HepG2 (cell line): ENCODE measurements around the gene KDM5A. TPM values are rescaled to one million over a fixed set of nuclear protein-coding genes. Genes with fewer than 3 reads are reported as not detected.

Source experiments
- ATAC-seq: fragments of 200-7000 bp; cut with Tn5 transposase; 3 replicates; pipeline ENCODE4 v1.9.1; 2020; ENCODE audit warnings: mild to moderate bottlenecking, moderate library complexity
- BruUV-seq: library from RNA; stranded (reverse); fragments of 400-500 nt; replicated peaks from 2 replicates; lab custom pipeline; 2021; lab: Mats Ljungman, UMichigan
- CTCF ChIA-PET: fragments of 300-600 bp; formaldehyde crosslinking; extraction: SDS; loops from one replicate; lab custom pipeline; 2021; ENCODE audit warnings: low total read pairs, inconsistent platforms, low intra/inter-chr PET ratio; lab: Yijun Ruan, JAX
- POLR2A ChIA-PET: fragments of 350-600 bp; sonication (Branson Sonifier 250); formaldehyde crosslinking; loops from one replicate; lab custom pipeline; 2020; ENCODE audit warnings: antibody characterized with exemption, inconsistent platforms; lab: Yijun Ruan, JAX
- DNase-seq: peaks from one replicate; pipeline ENCODE4 v3.0.0-alpha.2; 2015; ENCODE audit warnings: low spot score
- FAIRE-seq: peaks from 3 replicates; lab custom pipeline; 2011; peaks lifted over from hg19 to GRCh38; lab: Jason Lieb, UNC
- H2AFZ ChIP-seq: one replicate; pipeline ENCODE4 v1.6.1; 2011; ENCODE audit warnings: low read length, inconsistent platforms
- H3K27ac ChIP-seq: fragments of 300-600 bp; 3 replicates; pipeline ENCODE4 v1.8.0; 2011; ENCODE audit warnings: mixed run types, mild to moderate bottlenecking, mixed read lengths, low read length, inconsistent platforms; ENCODE audit not compliant: insufficient read depth; ENCODE audit errors: extremely low read length
- H3K27me3 ChIP-seq, 2 experiments: fragments of 200-600 bp in 1 of 2; 2 replicates in 1 of 2; 3 replicates in 1 of 2; pipeline versions ENCODE4 v1.6.0 to v1.8.0; 2011; ENCODE audit warnings: low read length in 2 of 2, mild to moderate bottlenecking in 2 of 2, moderate library complexity in 2 of 2, inconsistent platforms in 1 of 2; ENCODE audit not compliant: insufficient read depth in 2 of 2, control insufficient read depth in 1 of 2
- H3K36me3 ChIP-seq, 2 experiments: fragments of 200-600 bp in 1 of 2; replicated peaks in 1 of 2; 2 replicates in 1 of 2; 3 replicates in 1 of 2; pipeline versions ENCODE4 v1.5.1 to v1.8.0; 2011; ENCODE audit warnings: low read length in 2 of 2, inconsistent platforms in 1 of 2; ENCODE audit not compliant: insufficient read depth in 2 of 2, control insufficient read depth in 1 of 2
- H3K4me1 ChIP-seq: 2 replicates; pipeline ENCODE4 v1.5.1; 2012; ENCODE audit warnings: low read length, inconsistent platforms; ENCODE audit not compliant: insufficient read depth
- H3K4me2 ChIP-seq: 2 replicates; pipeline ENCODE4 v1.6.0; 2011; ENCODE audit warnings: low read depth, low read length, inconsistent platforms
- H3K4me3 ChIP-seq, 3 experiments: fragments of 200-600 bp in 1 of 3; sonication (generic), shearing (Covaris generic) in 1 of 3; replicated peaks in 1 of 3; 2 replicates each; pipeline ENCODE4 v1.5.1; 2011 to 2016; ENCODE audit warnings: low read length in 3 of 3, inconsistent platforms in 2 of 3, low read depth in 2 of 3, mild to moderate bottlenecking in 2 of 3, control low read depth in 1 of 3, mixed read lengths in 1 of 3; ENCODE audit not compliant: insufficient read depth in 1 of 3
- H3K79me2 ChIP-seq: one replicate; pipeline ENCODE4 v1.6.1; 2011; ENCODE audit warnings: low read length, inconsistent platforms; ENCODE audit not compliant: insufficient read depth
- H3K9ac ChIP-seq: 2 replicates; pipeline ENCODE4 v1.6.0; 2011; ENCODE audit warnings: mild to moderate bottlenecking, low read depth, low read length, inconsistent platforms; ENCODE audit not compliant: insufficient read depth
- H3K9me3 ChIP-seq: 2 replicates; pipeline ENCODE4 v1.5.1; 2012; ENCODE audit warnings: mild to moderate bottlenecking, low read length
- H4K20me1 ChIP-seq: 2 replicates; pipeline ENCODE4 v1.6.0; 2011; ENCODE audit warnings: inconsistent platforms, mild to moderate bottlenecking, low read length, moderate library complexity; ENCODE audit not compliant: insufficient read depth
- CC2D1A ChIP-seq: sonication (generic); formaldehyde crosslinking; IDR thresholded peaks from 2 replicates; pipeline ENCODE4 v1.8.1; 2023; ENCODE audit warnings: mild to moderate bottlenecking, missing genetic modification reagents
- FOXK1 ChIP-seq: sonication (generic); formaldehyde crosslinking; IDR thresholded peaks from 2 replicates; pipeline ENCODE4 v1.4.0; 2020; ENCODE audit warnings: low read depth, missing genetic modification reagents, borderline replicate concordance
- MIXL1 ChIP-seq: IDR thresholded peaks from 2 replicates; pipeline ENCODE4 v1.6.1; 2016
- TFDP2 ChIP-seq: sonication (generic); formaldehyde crosslinking; IDR thresholded peaks from 2 replicates; pipeline ENCODE4 v1.4.0; 2020; ENCODE audit warnings: missing genetic modification reagents
- ZFP82 ChIP-seq: sonication (generic); formaldehyde crosslinking; IDR thresholded peaks from 2 replicates; pipeline ENCODE4 v1.5.1; 2020; ENCODE audit warnings: mild to moderate bottlenecking, missing genetic modification reagents, borderline replicate concordance
- ZNF512B ChIP-seq: sonication (generic); formaldehyde crosslinking; IDR thresholded peaks from 2 replicates; pipeline ENCODE4 v1.5.1; 2020; ENCODE audit warnings: missing genetic modification reagents, mild to moderate bottlenecking, borderline replicate concordance
- WGBS: methylation state at CpG from one replicate; pipeline ENCODE4 v1.1.6; 2017; ENCODE audit warnings: low lambda C conversion rate; 5-methylcytosine and 5-hydroxymethylcytosine counted together
- in situ Hi-C: cut with HindIII; loops from 2 replicates; pipeline ENCODE4 v1.10.0; 2017; ENCODE audit warnings: low pct_unique_long_range_greater_than_20kb; ENCODE audit not compliant: extremely low pct_ligation_motif_present
- intact Hi-C: fragments of 100-400 bp; cut with micrococcal nuclease; formaldehyde crosslinking; loops from one replicate; pipeline ENCODE4 v1.10.0; 2022; ENCODE audit not compliant: unreplicated experiment
- polyA plus RNA-seq, 8 experiments: library from polyadenylated mRNA; depleted of rRNA in 3 of 8; stranded (reverse) in 7 of 8; unstranded in 1 of 8; fragments of >200 nt; fragmentation: Illumina TruSeq in 4 of 8; extraction: Trizol in 4 of 8; gene quantifications; 2 replicates each; pipeline versions ENCODE4 v1.2.1 to v1.2.3, GENCODE V29; 2011 to 2016; ENCODE audit warnings: low read depth in 4 of 8, missing spikeins in 1 of 8, mixed read lengths in 1 of 8; ENCODE audit not compliant: insufficient read depth in 1 of 8
- total RNA-seq, 5 experiments: library from RNA; depleted of rRNA; stranded (reverse); fragments of >200 nt; fragmentation: Illumina TruSeq; extraction: Trizol; gene quantifications; 2 replicates each; pipeline ENCODE4 v1.2.3, GENCODE V29; 2016; ENCODE audit warnings: low read depth in 1 of 5
- TF ChIP-seq, protein P1 (sequence below): sonication (generic); formaldehyde crosslinking; IDR thresholded peaks from 2 replicates; pipeline ENCODE4 v1.4.0; 2020; ENCODE audit warnings: missing genetic modification reagents
- TF ChIP-seq, protein P2 (sequence below): sonication (generic); formaldehyde crosslinking; IDR thresholded peaks from 2 replicates; pipeline ENCODE4 v1.5.0; 2020; ENCODE audit warnings: mild to moderate bottlenecking, missing genetic modification reagents, moderate library complexity

KDM5A gene
- total and polyA plus RNA-seq, 2 of the 13 experiments (the other 11 are each of a cell fraction or from before 2014, with no cell fraction given) = 12.0 to 29.2 TPM

- 100% methylated on average over 1 of the region's 1 CpG for WGBS
- H3K79me2 ChIP-seq = no peaks in the 10 kb centered on the region
- no peaks in the 10 kb centered on the region for H3K27me3 ChIP-seq
- H3K4me3 ChIP-seq = no peak overlapping the region
- no TSS peak for BruUV-seq
- POLR2A ChIA-PET = no interaction called here
- no peak overlapping the region for H3K9ac ChIP-seq
- no peak for TF ChIP-seq ZFP82 (CRISPR knock-in tag)
- H3K36me3 ChIP-seq = peaks cover 15 to 57% of the 10 kb centered on the region in 2 experiments; a peak in 4 of 5 replicates
- FAIRE-seq (no peak), DNase-seq (no peak), ATAC-seq (no peak)
- in situ Hi-C loops = no loop called here
- intact Hi-C loops = no loop called here
- no peaks in the 10 kb centered on the region for H3K9me3 ChIP-seq
- H3K27ac ChIP-seq = no peak overlapping the region
- H3K4me2 ChIP-seq = no peak overlapping the region
- no peak overlapping the region for H2AFZ ChIP-seq
- H3K4me1 ChIP-seq = no peaks in the 10 kb centered on the region
- CTCF ChIA-PET = no interaction called here
- H4K20me1 ChIP-seq = no peaks in the 10 kb centered on the region
Observed at GRCh38 chr12:334125-334524, 55.0 kb downstream of the KDM5A start.

DNA sequence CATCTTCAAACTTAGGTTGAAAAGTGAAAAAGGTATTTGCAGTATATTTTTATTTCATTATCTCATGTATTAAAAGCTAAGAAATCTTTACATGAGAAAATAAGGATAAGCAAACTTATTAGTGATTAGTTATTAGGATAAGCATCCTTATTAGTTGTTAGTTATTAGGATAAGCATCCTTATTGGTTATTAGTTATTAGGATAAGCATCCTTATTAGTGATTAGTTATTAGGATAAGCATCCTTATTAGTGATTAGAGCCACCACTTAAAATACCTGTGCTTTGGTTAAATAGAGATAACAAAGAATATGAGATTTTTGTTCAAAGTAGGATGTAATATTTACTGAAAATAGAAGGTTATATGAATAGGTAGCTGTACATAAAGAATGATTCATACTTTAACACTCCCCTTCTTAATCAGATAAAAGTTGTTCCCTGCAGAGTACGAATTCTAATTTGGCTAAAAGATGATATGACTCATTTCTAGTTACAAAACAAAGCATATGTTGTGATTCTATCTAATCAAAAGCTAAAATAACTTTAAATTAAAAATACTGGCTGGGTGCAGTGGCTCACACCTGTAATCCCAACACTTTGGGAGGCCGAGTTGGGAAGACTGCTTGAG is 56.4 kb downstream of the KDM5A start:
- ATAC-seq (no peak), FAIRE-seq (no peak), DNase-seq (no peak)
- H3K4me1 ChIP-seq = no peaks in the 10 kb centered on the region
- intact Hi-C loops (no loop called here), in situ Hi-C loops (no loop called here)
- peaks cover 18 to 70% of the 10 kb centered on the region in 2 experiments for H3K36me3 ChIP-seq
- H3K4me3 ChIP-seq = no peak overlapping the region
- POLR2A ChIA-PET = no interaction called here
- H2AFZ ChIP-seq = no peak overlapping the region
- CTCF ChIA-PET = no interaction called here
- H3K9ac ChIP-seq = no peak overlapping the region
- WGBS = 98% methylated on average over 2 of the region's 2 CpGs
- no peak overlapping the region for H3K4me2 ChIP-seq
- no peak overlapping the region for H3K27ac ChIP-seq
- BruUV-seq = no TSS peak
- H3K79me2 ChIP-seq = no peaks in the 10 kb centered on the region
- no peaks in the 10 kb centered on the region for H4K20me1 ChIP-seq
- H3K27me3 ChIP-seq = no peaks in the 10 kb centered on the region
- no peaks in the 10 kb centered on the region for H3K9me3 ChIP-seq
- TF ChIP-seq FOXK1 (CRISPR knock-in tag) (no peak), CC2D1A (no peak), ZNF512B (CRISPR knock-in tag) (no peak), MIXL1 (CRISPR knock-in tag) (no peak), TFDP2 (no peak)
- TF ChIP-seq, protein P1, sequence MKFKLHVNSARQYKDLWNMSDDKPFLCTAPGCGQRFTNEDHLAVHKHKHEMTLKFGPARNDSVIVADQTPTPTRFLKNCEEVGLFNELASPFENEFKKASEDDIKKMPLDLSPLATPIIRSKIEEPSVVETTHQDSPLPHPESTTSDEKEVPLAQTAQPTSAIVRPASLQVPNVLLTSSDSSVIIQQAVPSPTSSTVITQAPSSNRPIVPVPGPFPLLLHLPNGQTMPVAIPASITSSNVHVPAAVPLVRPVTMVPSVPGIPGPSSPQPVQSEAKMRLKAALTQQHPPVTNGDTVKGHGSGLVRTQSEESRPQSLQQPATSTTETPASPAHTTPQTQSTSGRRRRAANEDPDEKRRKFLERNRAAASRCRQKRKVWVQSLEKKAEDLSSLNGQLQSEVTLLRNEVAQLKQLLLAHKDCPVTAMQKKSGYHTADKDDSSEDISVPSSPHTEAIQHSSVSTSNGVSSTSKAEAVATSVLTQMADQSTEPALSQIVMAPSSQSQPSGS (CRISPR knock-in tag) = no peak
- TF ChIP-seq, protein P2, sequence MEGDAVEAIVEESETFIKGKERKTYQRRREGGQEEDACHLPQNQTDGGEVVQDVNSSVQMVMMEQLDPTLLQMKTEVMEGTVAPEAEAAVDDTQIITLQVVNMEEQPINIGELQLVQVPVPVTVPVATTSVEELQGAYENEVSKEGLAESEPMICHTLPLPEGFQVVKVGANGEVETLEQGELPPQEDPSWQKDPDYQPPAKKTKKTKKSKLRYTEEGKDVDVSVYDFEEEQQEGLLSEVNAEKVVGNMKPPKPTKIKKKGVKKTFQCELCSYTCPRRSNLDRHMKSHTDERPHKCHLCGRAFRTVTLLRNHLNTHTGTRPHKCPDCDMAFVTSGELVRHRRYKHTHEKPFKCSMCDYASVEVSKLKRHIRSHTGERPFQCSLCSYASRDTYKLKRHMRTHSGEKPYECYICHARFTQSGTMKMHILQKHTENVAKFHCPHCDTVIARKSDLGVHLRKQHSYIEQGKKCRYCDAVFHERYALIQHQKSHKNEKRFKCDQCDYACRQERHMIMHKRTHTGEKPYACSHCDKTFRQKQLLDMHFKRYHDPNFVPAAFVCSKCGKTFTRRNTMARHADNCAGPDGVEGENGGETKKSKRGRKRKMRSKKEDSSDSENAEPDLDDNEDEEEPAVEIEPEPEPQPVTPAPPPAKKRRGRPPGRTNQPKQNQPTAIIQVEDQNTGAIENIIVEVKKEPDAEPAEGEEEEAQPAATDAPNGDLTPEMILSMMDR (CRISPR knock-in tag) = no peak
